CD4-positive, alpha-beta memory T cell (primary cell): ENCODE measurements around the gene NBEAL2. TPM values are rescaled to one million over a fixed set of nuclear protein-coding genes. Genes with fewer than 3 reads are reported as not detected.

ENCODE experiments used
- CTCF ChIA-PET: fragments of 350-600 bp; sonication (Branson Sonifier 250); formaldehyde crosslinking; loops from one replicate; lab custom pipeline; 2021; ENCODE audit warnings: inconsistent platforms; ENCODE audit not compliant: partially characterized antibody; lab: Charles Lee
- POLR2A ChIA-PET: fragments of 350-600 bp; sonication (Branson Sonifier 250); formaldehyde crosslinking; loops from one replicate; lab custom pipeline; 2021; ENCODE audit not compliant: partially characterized antibody; lab: Charles Lee
- DNase-seq, 5 donors: peaks; one replicate each; pipeline versions ENCODE4 v3.0.0 to v3.0.0-alpha.2; 2020 to 2022; ENCODE audit warnings: mixed read lengths in 1 of 5
- H3K27ac ChIP-seq: one replicate; pipeline ENCODE4 v1.7.0; 2013; ENCODE audit warnings: low read depth, low read length
- H3K27me3 ChIP-seq: 2 replicates; pipeline ENCODE4 v1.7.0; 2013; ENCODE audit warnings: mild to moderate bottlenecking, low read length, moderate library complexity; ENCODE audit not compliant: insufficient read depth
- H3K36me3 ChIP-seq: 2 replicates; pipeline ENCODE4 v1.7.0; 2013; ENCODE audit warnings: mild to moderate bottlenecking, low read length, moderate library complexity; ENCODE audit not compliant: insufficient read depth
- H3K4me1 ChIP-seq: 2 replicates; pipeline ENCODE4 v1.7.0; 2013; ENCODE audit warnings: mild to moderate bottlenecking, low read length, moderate library complexity; ENCODE audit not compliant: insufficient read depth
- H3K4me3 ChIP-seq, 2 donors: one replicate each; pipeline ENCODE4 v1.7.0; 2013; ENCODE audit warnings: low read length in 2 of 2, mild to moderate bottlenecking in 1 of 2
- H3K9me3 ChIP-seq, 2 donors: one replicate each; pipeline ENCODE4 v1.7.0; 2013; ENCODE audit warnings: low read length in 2 of 2, control low read depth in 1 of 2; ENCODE audit not compliant: control insufficient read depth in 1 of 2
- H3K27ac Mint-ChIP-seq, 7 donors: one replicate each; pipeline ENCODE4 v1.8.0; 2020 to 2021; ENCODE audit warnings: mixed read lengths in 7 of 7, mild to moderate bottlenecking in 6 of 7, inconsistent platforms in 3 of 7, moderate library complexity in 3 of 7
- H3K27me3 Mint-ChIP-seq, 2 donors: one replicate each; pipeline ENCODE4 v1.8.0; 2020 to 2021; ENCODE audit warnings: mixed read lengths in 2 of 2
- H3K36me3 Mint-ChIP-seq, 2 donors: one replicate each; pipeline ENCODE4 v1.8.0; 2020 to 2021; ENCODE audit warnings: mixed read lengths in 2 of 2, inconsistent platforms in 1 of 2, mild to moderate bottlenecking in 1 of 2
- H3K4me1 Mint-ChIP-seq, 4 donors: one replicate each; pipeline ENCODE4 v1.8.0; 2020 to 2021; ENCODE audit warnings: mixed read lengths in 4 of 4, mild to moderate bottlenecking in 1 of 4
- H3K4me3 Mint-ChIP-seq, 8 donors: one replicate each; pipeline ENCODE4 v1.8.0; 2020 to 2021; ENCODE audit warnings: mixed read lengths in 8 of 8, mild to moderate bottlenecking in 7 of 8, moderate library complexity in 6 of 8, inconsistent platforms in 3 of 8
- H3K9me3 Mint-ChIP-seq, 8 donors: one replicate each; pipeline ENCODE4 v1.8.0; 2020 to 2021; ENCODE audit warnings: mixed read lengths in 8 of 8, mild to moderate bottlenecking in 5 of 8, inconsistent platforms in 3 of 8, moderate library complexity in 1 of 8
- intact Hi-C: fragments of 100-400 bp; cut with micrococcal nuclease; formaldehyde crosslinking; loops from one replicate; pipeline ENCODE4 v1.15.1; 2023
- polyA plus RNA-seq, 2 donors: library from polyadenylated mRNA; unstranded; fragments of 300-500 nt; fragmentation: Illumina TruSeq; gene quantifications; one replicate each; pipeline ENCODE4 v1.2.3, GENCODE V29; 2021
- total RNA-seq, 2 experiments: library from RNA; stranded (reverse); gene quantifications; one replicate each; pipeline ENCODE4 v1.2.3, GENCODE V29; 2021

The NBEAL2 gene
- total and polyA plus RNA-seq, 4 experiments from 2014 or later, result 4.5 to 147 (median 79.8) TPM

GRCh38 chr3:46976326-46977190 lies 2.9 kb upstream of the NBEAL2 start, which contains the start of gene CCDC12:
Gene CCDC12, minus strand, starts transcription at chr3:46976745. Its CDS starts 13 bp downstream, at chr3:46976732.
- peaks cover 9 to 31% of the 10 kb centered on the region in 2 donors for H3K36me3 Mint-ChIP-seq
- peaks cover 45 to 78% (median 62%) of the 10 kb centered on the region in 4 donors for H3K4me1 Mint-ChIP-seq
- H3K4me3 Mint-ChIP-seq, result peak within 1 kb of the TSS; percentile 94 to 100 (median 100)
- Histone ChIP-seq H3K27me3 (no peaks in the 10 kb centered on the region), H3K36me3 (no peaks in the 10 kb centered on the region), H3K9me3 (no peaks in the 10 kb centered on the region), H3K27ac (peak within 1 kb of the TSS; percentile 89), H3K4me1 (peaks cover 75% of the 10 kb centered on the region), H3K4me3 (peak within 1 kb of the TSS; percentile 67 to 99)
- H3K9me3 Mint-ChIP-seq, result peaks cover 0 to 2% (median 0%) of the 10 kb centered on the region in 8 donors
- CTCF ChIA-PET, result interaction anchor here (0.7 to 1.6 kb wide), 5 partner anchors 11 to 49 kb away, joined by 3 to 9 read pairs (median 3); no protein-coding TSS in a partner anchor
- no peaks in the 10 kb centered on the region for H3K27me3 Mint-ChIP-seq
- peak; percentile 97 to 98 (median 98) for DNase-seq
- peak within 1 kb of the TSS; percentile 90 to 100 (median 99) for H3K27ac Mint-ChIP-seq
- intact Hi-C loops, result loop anchor here (1.0 to 5.0 kb wide), 4 partner anchors 61 to 306 kb away; partner anchors contain the start of genes KIF9, KLHL18 and SETD2
- POLR2A ChIA-PET, result interaction anchor here (0.6 to 13.4 kb wide), 14 partner anchors 9 to 1463 kb away, joined by 3 to 222 read pairs (median 6); no protein-coding TSS in a partner anchor

- Histone ChIP-seq H3K4me3 (no peak overlapping the region), H3K9me3 (no peaks in the 10 kb centered on the region), H3K36me3 (no peaks in the 10 kb centered on the region), H3K4me1 (peaks cover 75% of the 10 kb centered on the region), H3K27ac (no peak overlapping the region), H3K27me3 (no peaks in the 10 kb centered on the region)
- peaks cover 0 to 2% (median 0%) of the 10 kb centered on the region in 8 donors for H3K9me3 Mint-ChIP-seq
- H3K4me3 Mint-ChIP-seq, result peak overlapping the region; percentile 26 to 100 (median 74)
- H3K36me3 Mint-ChIP-seq, result peaks cover 7 to 25% of the 10 kb centered on the region in 2 donors
- intact Hi-C loops, result loop anchor here (2.0 to 5.0 kb wide), 3 partner anchors 59 to 187 kb away; partner anchors contain the start of gene SETD2
- CTCF ChIA-PET, result interaction anchor here (1.1 to 3.1 kb wide), 2 partner anchors 21 to 31 kb away, joined by 3 to 28 read pairs; no protein-coding TSS in a partner anchor
- H3K27me3 Mint-ChIP-seq, result no peaks in the 10 kb centered on the region
- POLR2A ChIA-PET, result interaction anchor here (1.1 to 13.4 kb wide), 8 partner anchors 12 to 55 kb away, joined by 3 to 222 read pairs (median 7); no protein-coding TSS in a partner anchor
- peak overlapping the region; percentile 72 to 100 (median 90) for H3K27ac Mint-ChIP-seq
- H3K4me1 Mint-ChIP-seq, result peaks cover 44 to 78% (median 61%) of the 10 kb centered on the region in 4 donors
- no peak for DNase-seq
Measured at GRCh38 chr3:46977811-46978195, 1.7 kb upstream of the NBEAL2 start.

- H3K4me3 ChIP-seq, result no peak overlapping the region
- H3K4me1 Mint-ChIP-seq, result peaks cover 44 to 80% (median 63%) of the 10 kb centered on the region in 4 donors
- peaks cover 7 to 25% of the 10 kb centered on the region in 2 donors for H3K36me3 Mint-ChIP-seq
- peaks cover 77% of the 10 kb centered on the region for H3K4me1 ChIP-seq
- intact Hi-C loops, result loop anchor here (5.0 kb wide), 2 partner anchors 59 to 79 kb away; no protein-coding TSS in a partner anchor
- peak overlapping the region; percentile 84 to 100 (median 92) for H3K27ac Mint-ChIP-seq
- POLR2A ChIA-PET, result interaction anchor here (1.1 to 13.4 kb wide), 13 partner anchors 12 to 402 kb away, joined by 3 to 222 read pairs (median 7); partner anchors contain the start of genes PTPN23 and SETD2
- H3K27ac ChIP-seq, result peak overlapping the region; percentile 91
- H3K9me3 Mint-ChIP-seq, result peaks cover 0 to 2% (median 0%) of the 10 kb centered on the region in 8 donors
- H3K27me3 Mint-ChIP-seq, result no peaks in the 10 kb centered on the region
- CTCF ChIA-PET, result interaction anchor here (1.0 to 3.1 kb wide), 5 partner anchors 9 to 186 kb away, joined by 3 to 28 read pairs (median 4); partner anchors contain the start of gene SETD2
- H3K27me3 ChIP-seq, result no peaks in the 10 kb centered on the region
- peak overlapping the region; percentile 85 to 100 (median 88) for H3K4me3 Mint-ChIP-seq
- no peak for DNase-seq
- no peaks in the 10 kb centered on the region for H3K9me3 ChIP-seq
- H3K36me3 ChIP-seq, result no peaks in the 10 kb centered on the region
Measured at GRCh38 chr3:46978381-46978780, 1.1 kb upstream of the NBEAL2 start.

GRCh38 chr3:46979958-46980497 lies 562 bp downstream of the NBEAL2 start:
- peak overlapping the region; percentile 91 for H3K27ac ChIP-seq
- Mint-ChIP-seq H3K27me3 (no peaks in the 10 kb centered on the region), H3K4me3 (peak overlapping the region; percentile 87 to 94 (median 91)), H3K4me1 (peaks cover 42 to 81% (median 62%) of the 10 kb centered on the region in 4 donors), H3K36me3 (peaks cover 0 to 22% of the 10 kb centered on the region in 2 donors), H3K9me3 (peaks cover 0 to 2% (median 0%) of the 10 kb centered on the region in 8 donors), H3K27ac (peak overlapping the region; percentile 78 to 94 (median 90))
- H3K27me3 ChIP-seq, result no peaks in the 10 kb centered on the region
- no peaks in the 10 kb centered on the region for H3K9me3 ChIP-seq
- peak overlapping the region; percentile 32 to 91 for H3K4me3 ChIP-seq
- H3K4me1 ChIP-seq, result peaks cover 77% of the 10 kb centered on the region
- intact Hi-C loops, result loop anchor here (1.0 to 5.0 kb wide), 6 partner anchors 7 to 400 kb away; no protein-coding TSS in a partner anchor
- POLR2A ChIA-PET, result interaction anchor here (0.9 to 13.4 kb wide), 24 partner anchors 10 to 401 kb away, joined by 3 to 222 read pairs (median 5); partner anchors contain the start of genes PTPN23 and SETD2
- CTCF ChIA-PET, result interaction anchor here (0.8 to 3.1 kb wide), 9 partner anchors 8 to 70 kb away, joined by 3 to 28 read pairs (median 5); no protein-coding TSS in a partner anchor
- no peaks in the 10 kb centered on the region for H3K36me3 ChIP-seq
- peak in 1 of 5 donors; percentile 43 for DNase-seq

GRCh38 chr3:46981932-46982471 lies 2.5 kb downstream of the NBEAL2 start:
- Mint-ChIP-seq H3K4me1 (peaks cover 53 to 88% (median 72%) of the 10 kb centered on the region in 4 donors), H3K9me3 (no peaks in the 10 kb centered on the region), H3K4me3 (peak overlapping the region; percentile 78 to 94 (median 91)), H3K27ac (peak overlapping the region in 6 of 7 donors; percentile 64 to 96 (median 90)), H3K36me3 (peaks cover 0 to 15% of the 10 kb centered on the region in 2 donors), H3K27me3 (no peaks in the 10 kb centered on the region)
- H3K27me3 ChIP-seq, result no peaks in the 10 kb centered on the region
- H3K27ac ChIP-seq, result peak overlapping the region; percentile 91
- no peaks in the 10 kb centered on the region for H3K9me3 ChIP-seq
- CTCF ChIA-PET, result interaction anchor here (0.5 to 1.9 kb wide), 7 partner anchors 9 to 72 kb away, joined by 3 to 14 read pairs (median 3); no protein-coding TSS in a partner anchor
- no peaks in the 10 kb centered on the region for H3K36me3 ChIP-seq
- POLR2A ChIA-PET, result interaction anchor here (1.0 to 13.4 kb wide), 8 partner anchors 8 to 59 kb away, joined by 3 to 222 read pairs (median 13); no protein-coding TSS in a partner anchor
- peaks cover 89% of the 10 kb centered on the region for H3K4me1 ChIP-seq
- peak in 1 of 5 donors; percentile 28 for DNase-seq
- peak overlapping the region in 1 of 2 donors; percentile 23 for H3K4me3 ChIP-seq
- intact Hi-C loops, result no loop called here

GRCh38 chr3:46982546-46982945 lies 3.1 kb downstream of the NBEAL2 start:
- peaks cover 0 to 17% of the 10 kb centered on the region in 2 donors for H3K36me3 Mint-ChIP-seq
- intact Hi-C loops, result no loop called here
- H3K9me3 Mint-ChIP-seq, result no peaks in the 10 kb centered on the region
- Histone ChIP-seq H3K4me3 (no peak overlapping the region), H3K27ac (peak overlapping the region; percentile 91), H3K4me1 (peaks cover 89% of the 10 kb centered on the region), H3K36me3 (no peaks in the 10 kb centered on the region), H3K27me3 (no peaks in the 10 kb centered on the region), H3K9me3 (no peaks in the 10 kb centered on the region)
- CTCF ChIA-PET, result interaction anchor here (0.5 to 1.9 kb wide), 4 partner anchors 9 to 18 kb away, joined by 3 to 14 read pairs (median 3); no protein-coding TSS in a partner anchor
- POLR2A ChIA-PET, result interaction anchor here (1.0 to 13.4 kb wide), 5 partner anchors 8 to 52 kb away, joined by 3 to 222 read pairs (median 34); no protein-coding TSS in a partner anchor
- peak overlapping the region; percentile 68 to 96 (median 88) for H3K27ac Mint-ChIP-seq
- H3K4me1 Mint-ChIP-seq, result peaks cover 55 to 88% (median 72%) of the 10 kb centered on the region in 4 donors
- peak overlapping the region; percentile 3 to 75 (median 65) for H3K4me3 Mint-ChIP-seq
- peak in 1 of 5 donors; percentile 22 for DNase-seq
- H3K27me3 Mint-ChIP-seq, result no peaks in the 10 kb centered on the region
